Nephron progenitor cell (in vitro differentiated cells): ENCODE data around the gene IARS1.

Experiments
- DNase-seq: peaks from one replicate; pipeline ENCODE4 v3.0.0; 2021
- H3K27ac Mint-ChIP-seq: 2 replicates; pipeline ENCODE4 v1.8.0; 2021; ENCODE audit warnings: mild to moderate bottlenecking, moderate library complexity, mixed read lengths
- H3K27me3 Mint-ChIP-seq: 2 replicates; pipeline ENCODE4 v1.8.0; 2021; ENCODE audit warnings: mild to moderate bottlenecking, low read depth, mixed read lengths; ENCODE audit not compliant: poor library complexity
- H3K36me3 Mint-ChIP-seq: 2 replicates; pipeline ENCODE4 v1.8.0; 2021; ENCODE audit warnings: low read depth, mixed read lengths
- H3K4me1 Mint-ChIP-seq: 2 replicates; pipeline ENCODE4 v1.8.0; 2021; ENCODE audit warnings: mixed read lengths
- H3K4me3 Mint-ChIP-seq: 2 replicates; pipeline ENCODE4 v1.8.0; 2021; ENCODE audit warnings: mild to moderate bottlenecking, moderate library complexity, mixed read lengths
- H3K9me3 Mint-ChIP-seq: 2 replicates; pipeline ENCODE4 v1.8.0; 2021; ENCODE audit warnings: mild to moderate bottlenecking, moderate library complexity, mixed read lengths
- CTCF ChIP-seq: fragments of 200-600 bp; sonication (generic); IDR thresholded peaks from 2 replicates; pipeline ENCODE4 v1.5.0; 2021; ENCODE audit warnings: antibody characterized with exemption

The IARS1 gene

DNA sequence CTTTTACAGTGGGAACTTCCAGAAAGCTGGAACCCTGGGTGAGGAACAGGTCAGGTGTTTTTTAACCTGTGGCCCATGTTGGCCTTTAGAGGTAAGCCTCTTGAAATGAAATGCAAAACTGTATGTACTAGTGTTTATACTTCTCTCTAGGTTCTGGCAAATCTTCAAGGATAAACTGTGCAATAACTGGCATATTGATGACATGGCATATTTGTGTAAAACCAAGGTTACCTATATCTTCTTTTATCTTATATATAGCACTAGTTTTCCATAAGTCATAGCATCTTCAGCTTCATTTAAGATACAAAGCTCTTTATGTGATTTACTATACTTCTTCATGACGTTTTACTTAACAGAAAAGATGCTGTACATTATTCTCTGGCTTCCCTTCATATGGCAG lies 7.4 kb upstream of the IARS1 start:
- Mint-ChIP-seq H3K4me3 (no peak overlapping the region), H3K27ac (no peak overlapping the region), H3K27me3 (no peaks in the 10 kb centered on the region), H3K4me1 (peaks cover 30% of the 10 kb centered on the region), H3K9me3 (no peaks in the 10 kb centered on the region), H3K36me3 (peaks cover 62% of the 10 kb centered on the region)
- no peak for DNase-seq
- no peak for TF ChIP-seq CTCF

DNA sequence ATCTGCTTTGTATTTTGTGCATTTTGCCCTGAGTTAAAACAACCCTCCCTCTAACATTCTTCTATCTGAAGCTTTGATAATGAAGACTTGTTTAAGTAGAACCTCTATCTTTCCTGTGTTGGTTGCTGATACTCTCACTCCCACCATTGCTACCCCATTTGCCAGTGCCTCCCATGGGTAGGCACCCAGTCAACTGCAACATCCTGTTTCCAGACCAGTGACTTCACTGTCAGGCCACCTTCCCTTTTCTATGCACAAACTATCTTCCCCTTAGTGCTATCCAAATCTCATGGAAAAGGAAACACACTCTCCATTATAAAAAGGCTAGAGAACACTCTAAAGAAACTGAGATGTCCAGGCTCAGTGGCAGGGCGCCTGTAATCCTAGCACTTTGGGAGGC lies 5.6 kb upstream of the IARS1 start:
- H3K4me3 Mint-ChIP-seq = no peak overlapping the region
- no peak for DNase-seq
- H3K27me3 Mint-ChIP-seq = no peaks in the 10 kb centered on the region
- H3K36me3 Mint-ChIP-seq = peaks cover 54% of the 10 kb centered on the region
- no peaks in the 10 kb centered on the region for H3K9me3 Mint-ChIP-seq
- no peak for TF ChIP-seq CTCF
- peaks cover 47% of the 10 kb centered on the region for H3K4me1 Mint-ChIP-seq
- peak overlapping the region; percentile 90 for H3K27ac Mint-ChIP-seq

GRCh38 chr9:92298036-92298435 lies 4.5 kb upstream of the IARS1 start:
- Mint-ChIP-seq H3K4me3 (no peak overlapping the region), H3K27me3 (no peaks in the 10 kb centered on the region), H3K4me1 (peaks cover 57% of the 10 kb centered on the region), H3K9me3 (no peaks in the 10 kb centered on the region), H3K27ac (peak overlapping the region; percentile 27), H3K36me3 (peaks cover 44% of the 10 kb centered on the region)
- no peak for DNase-seq
- TF ChIP-seq CTCF = no peak

GRCh38 chr9:92297611-92298010 lies 4.1 kb upstream of the IARS1 start:
- H3K9me3 Mint-ChIP-seq = no peaks in the 10 kb centered on the region
- no peak overlapping the region for H3K4me3 Mint-ChIP-seq
- DNase-seq = no peak
- no peak for TF ChIP-seq CTCF
- H3K27ac Mint-ChIP-seq = peak overlapping the region; percentile 27
- H3K27me3 Mint-ChIP-seq = no peaks in the 10 kb centered on the region
- peaks cover 61% of the 10 kb centered on the region for H3K4me1 Mint-ChIP-seq
- peaks cover 40% of the 10 kb centered on the region for H3K36me3 Mint-ChIP-seq

- H3K27ac Mint-ChIP-seq = peak overlapping the region; percentile 93
- no peak for DNase-seq
Measured at GRCh38 chr9:92295827-92296258, 2.3 kb upstream of the IARS1 start.

More at GRCh38 chr9:92295827-92296258, 2.3 kb upstream of the IARS1 start:
- H3K36me3 Mint-ChIP-seq = peaks cover 38% of the 10 kb centered on the region
- peaks cover 78% of the 10 kb centered on the region for H3K4me1 Mint-ChIP-seq
- H3K27me3 Mint-ChIP-seq = no peaks in the 10 kb centered on the region
- peaks cover 4% of the 10 kb centered on the region for H3K9me3 Mint-ChIP-seq
- H3K4me3 Mint-ChIP-seq = no peak overlapping the region
- TF ChIP-seq CTCF = no peak
